Measurements from ENCODE around the gene SRI. TPM values are rescaled to one million over a fixed set of nuclear protein-coding genes. Genes with fewer than 3 reads are reported as not detected.

Gene SRI
- total RNA-seq, 1 donor from 2014 or later: 105 TPM

GRCh38 chr7:88206254-88206653 is 13.6 kb downstream of the SRI start:
- Mint-ChIP-seq H3K27me3 (ENCODE audit: unreplicated experiment) (no peaks in the 10 kb centered on the region), H3K4me3 (ENCODE audit: unreplicated experiment) (no peak overlapping the region), H3K4me1 (ENCODE audit: unreplicated experiment) (no peaks in the 10 kb centered on the region), H3K36me3 (ENCODE audit: unreplicated experiment) (peaks cover 54% of the 10 kb centered on the region), H3K9me3 (ENCODE audit: unreplicated experiment) (no peaks in the 10 kb centered on the region), H3K27ac (ENCODE audit: unreplicated experiment) (no peak overlapping the region)
- no peak for DNase-seq (ENCODE audit: extremely low spot score, unreplicated experiment)
- TF ChIP-seq CTCF (IDR thresholded peaks at IDR 0.05): no peak

GRCh38 chr7:88205179-88205578 is 14.7 kb downstream of the SRI start:
- Mint-ChIP-seq H3K4me1 (ENCODE audit: unreplicated experiment) (no peaks in the 10 kb centered on the region), H3K9me3 (ENCODE audit: unreplicated experiment) (no peaks in the 10 kb centered on the region), H3K36me3 (ENCODE audit: unreplicated experiment) (peaks cover 53% of the 10 kb centered on the region), H3K4me3 (ENCODE audit: unreplicated experiment) (no peak overlapping the region), H3K27me3 (ENCODE audit: unreplicated experiment) (no peaks in the 10 kb centered on the region), H3K27ac (ENCODE audit: unreplicated experiment) (no peak overlapping the region)
- DNase-seq (ENCODE audit: extremely low spot score, unreplicated experiment): no peak
- no peak for TF ChIP-seq CTCF (IDR thresholded peaks at IDR 0.05)

GRCh38 chr7:88204525-88205110 is 15.2 kb downstream of the SRI start:
- DNase-seq (ENCODE audit: extremely low spot score, unreplicated experiment): no peak
- no peaks in the 10 kb centered on the region for H3K9me3 Mint-ChIP-seq (ENCODE audit: unreplicated experiment)
- no peak for TF ChIP-seq CTCF (IDR thresholded peaks at IDR 0.05)
- H3K4me1 Mint-ChIP-seq (ENCODE audit: unreplicated experiment): no peaks in the 10 kb centered on the region
- H3K27me3 Mint-ChIP-seq (ENCODE audit: unreplicated experiment): no peaks in the 10 kb centered on the region
- no peak overlapping the region for H3K4me3 Mint-ChIP-seq (ENCODE audit: unreplicated experiment)
- H3K36me3 Mint-ChIP-seq (ENCODE audit: unreplicated experiment): peaks cover 49% of the 10 kb centered on the region
- H3K27ac Mint-ChIP-seq (ENCODE audit: unreplicated experiment): no peak overlapping the region

- Mint-ChIP-seq H3K27me3 (ENCODE audit: unreplicated experiment) (no peaks in the 10 kb centered on the region), H3K4me1 (ENCODE audit: unreplicated experiment) (no peaks in the 10 kb centered on the region), H3K9me3 (ENCODE audit: unreplicated experiment) (no peaks in the 10 kb centered on the region), H3K36me3 (ENCODE audit: unreplicated experiment) (peaks cover 40% of the 10 kb centered on the region), H3K4me3 (ENCODE audit: unreplicated experiment) (no peak overlapping the region), H3K27ac (ENCODE audit: unreplicated experiment) (no peak overlapping the region)
- TF ChIP-seq CTCF (IDR thresholded peaks at IDR 0.05): no peak
- no peak for DNase-seq (ENCODE audit: extremely low spot score, unreplicated experiment)
Measured at GRCh38 chr7:88203401-88203800, 16.4 kb downstream of the SRI start.

GRCh38 chr7:88202799-88203198 is 17.0 kb downstream of the SRI start:
- no peaks in the 10 kb centered on the region for H3K9me3 Mint-ChIP-seq (ENCODE audit: unreplicated experiment)
- H3K27ac Mint-ChIP-seq (ENCODE audit: unreplicated experiment): no peak overlapping the region
- no peak overlapping the region for H3K4me3 Mint-ChIP-seq (ENCODE audit: unreplicated experiment)
- no peaks in the 10 kb centered on the region for H3K27me3 Mint-ChIP-seq (ENCODE audit: unreplicated experiment)
- no peak for DNase-seq (ENCODE audit: extremely low spot score, unreplicated experiment)
- no peaks in the 10 kb centered on the region for H3K4me1 Mint-ChIP-seq (ENCODE audit: unreplicated experiment)
- peaks cover 38% of the 10 kb centered on the region for H3K36me3 Mint-ChIP-seq (ENCODE audit: unreplicated experiment)
- TF ChIP-seq CTCF (IDR thresholded peaks at IDR 0.05): no peak

All from osteocyte (in vitro differentiated cells).